SK-N-MC (cell line): ENCODE data around the gene INS.

Experiments
- DNase-seq: peaks from one replicate; pipeline ENCODE4 v3.0.0-alpha.2; 2011; ENCODE audit warnings: low read depth, low spot score
- H3K27ac ChIP-seq: fragments of 200-600 bp; sonication (generic); 2 replicates; pipeline ENCODE4 v1.5.1; 2016; ENCODE audit warnings: mixed run types
- H3K36me3 ChIP-seq: fragments of 200-600 bp; sonication (generic); 2 replicates; pipeline ENCODE4 v1.6.1; 2017; ENCODE audit warnings: antibody characterized with exemption, low read length, mixed read lengths; ENCODE audit not compliant: insufficient read depth
- H3K4me3 ChIP-seq: fragments of 200-600 bp; sonication (generic); 2 replicates; pipeline ENCODE4 v1.5.1; 2016
- H3K9ac ChIP-seq: fragments of 200-600 bp; sonication (generic); 2 replicates; pipeline ENCODE4 v1.8.0; 2017; ENCODE audit warnings: mixed run types, mixed read lengths; ENCODE audit not compliant: insufficient read length
- H3K9me3 ChIP-seq: fragments of 200-600 bp; sonication (generic); 2 replicates; pipeline ENCODE4 v1.6.1; 2017; ENCODE audit warnings: low read depth, mild to moderate bottlenecking, antibody characterized with exemption, low read length, moderate library complexity, mixed read lengths
- EZH2 ChIP-seq: fragments of 200-600 bp; sonication (generic); IDR thresholded peaks from one replicate; pipeline ENCODE4 v1.6.1; 2017; ENCODE audit warnings: antibody characterized with exemption
- FOXP2 ChIP-seq: optimal IDR thresholded peaks from 2 replicates; pipeline ENCODE3; 2011; ENCODE audit warnings: mild to moderate bottlenecking, moderate library complexity; ENCODE audit not compliant: insufficient read depth; ENCODE audit errors: extremely low read length, control extremely low read depth
- POLR2AphosphoS5 ChIP-seq: IDR thresholded peaks from 2 replicates; pipeline ENCODE4 v1.6.1; 2012; ENCODE audit warnings: mild to moderate bottlenecking, low read depth, low read length, borderline replicate concordance

INS gene

DNA sequence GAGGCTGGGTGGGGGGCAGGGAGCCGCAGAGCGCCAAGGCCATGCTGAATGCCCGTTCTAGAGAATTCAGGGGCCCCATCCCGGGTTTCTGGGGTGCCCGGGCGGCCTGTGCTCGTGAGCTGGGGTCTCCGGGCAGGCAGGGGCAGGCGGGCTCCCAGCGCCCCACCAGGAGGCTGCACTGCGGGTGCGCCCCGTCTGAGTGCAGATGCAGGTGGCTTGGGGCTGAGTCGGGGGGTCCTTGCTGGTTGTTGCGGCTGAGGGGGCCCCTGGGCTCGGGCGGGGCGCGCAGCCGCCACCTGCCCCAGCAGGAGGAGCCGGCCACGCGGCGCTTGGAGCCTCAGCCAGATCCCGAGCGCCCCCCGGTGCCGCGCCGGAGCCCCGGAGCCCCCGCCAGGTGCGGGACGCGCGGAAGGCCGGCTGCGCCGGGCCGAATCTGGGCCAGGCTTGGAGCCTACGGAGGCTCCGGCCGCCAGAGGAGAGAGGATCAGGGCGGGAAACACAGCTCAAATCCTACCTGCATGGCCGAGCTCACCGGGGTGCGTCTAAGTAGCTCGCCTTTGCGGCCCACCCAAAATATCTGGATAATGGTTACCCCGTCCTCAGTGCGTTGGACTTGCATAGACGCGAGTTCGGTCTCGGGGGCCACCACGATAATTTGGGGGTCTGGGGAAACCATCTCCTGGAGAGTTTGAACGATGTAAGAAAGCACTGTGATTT lies 21.2 kb downstream of the INS start:
- no peak overlapping the region for H3K4me3 ChIP-seq
- no peak for DNase-seq
- H3K9me3 ChIP-seq: no peaks in the 10 kb centered on the region
- TF ChIP-seq FOXP2 (no peak), EZH2 (peak; percentile 79), POLR2AphosphoS5 (no peak)
- no peak overlapping the region for H3K27ac ChIP-seq
- H3K36me3 ChIP-seq: no peaks in the 10 kb centered on the region
- H3K9ac ChIP-seq: no peak overlapping the region

DNA sequence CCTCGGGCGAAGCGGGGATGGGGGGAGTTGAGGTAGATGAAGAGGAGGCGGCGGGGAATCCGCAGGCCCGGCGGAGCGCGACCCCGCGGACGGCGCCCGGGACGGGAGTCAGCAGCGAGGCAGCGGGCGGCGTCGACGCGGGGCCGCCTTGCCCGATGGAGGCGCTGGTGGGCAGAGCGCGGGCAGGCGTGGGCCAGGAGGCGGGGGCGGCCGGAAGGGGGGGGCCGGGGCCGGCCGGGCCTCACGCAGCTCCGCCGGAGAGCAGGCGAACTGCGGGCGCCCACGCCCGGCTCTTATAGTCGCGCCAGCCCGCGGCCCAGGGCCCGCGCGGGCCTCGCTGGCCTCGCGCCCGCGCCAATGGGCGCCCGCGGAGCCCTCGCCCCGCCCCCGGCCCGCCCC lies 21.9 kb downstream of the INS start, which contains the start of gene IGF2:
Gene IGF2, minus strand, starts transcription at position 267 of the 399 bp plus-strand sequence. CDS start 3,866 bp downstream, outside the sequence.
- H3K9ac ChIP-seq: no peak within 1 kb of the TSS
- H3K4me3 ChIP-seq: no peak within 1 kb of the TSS

DNA sequence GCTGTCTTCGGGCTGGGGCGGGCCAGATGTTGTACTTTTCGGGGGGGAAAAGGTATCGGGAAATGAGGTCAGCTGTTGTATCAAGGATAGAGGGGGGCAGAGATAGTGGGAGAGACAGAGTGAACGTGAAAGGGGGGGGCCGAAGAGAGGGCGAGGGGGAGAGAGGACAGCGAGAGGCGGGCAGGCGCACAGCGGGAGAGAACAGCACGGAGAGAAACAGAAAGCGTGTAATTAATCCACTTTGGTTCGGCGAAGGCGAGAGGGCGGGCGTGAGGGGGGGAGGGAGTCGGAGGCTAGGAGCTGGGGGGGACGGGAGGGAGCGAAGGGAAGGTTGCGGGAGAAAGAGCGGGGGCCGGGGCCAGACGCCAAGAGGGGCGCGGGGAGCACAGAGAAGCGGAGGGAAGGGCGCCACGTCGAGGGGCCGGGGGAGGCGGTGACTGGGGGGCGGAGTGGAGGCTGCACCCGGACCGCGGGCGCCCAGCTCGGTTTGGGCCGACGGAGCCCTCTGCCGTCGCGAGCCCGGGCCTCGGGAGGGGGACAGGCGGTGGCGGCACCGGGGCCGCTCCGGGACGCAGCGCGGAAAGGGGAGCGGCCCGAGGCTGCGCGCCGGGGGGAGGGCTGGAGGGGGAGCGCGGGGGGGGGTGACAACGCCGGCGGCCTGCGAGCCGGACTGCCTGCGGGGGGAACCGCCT lies 22.4 kb downstream of the INS start:
- Histone ChIP-seq H3K9me3 (no peaks in the 10 kb centered on the region), H3K27ac (no peak overlapping the region), H3K9ac (no peak overlapping the region), H3K36me3 (no peaks in the 10 kb centered on the region), H3K4me3 (no peak overlapping the region)
- no peak for DNase-seq
- TF ChIP-seq POLR2AphosphoS5: no peak
- no peak for TF ChIP-seq FOXP2
- peak; percentile 78 for TF ChIP-seq EZH2

More for the DNA sequence above, 21.9 kb downstream of the INS start, which contains the start of gene IGF2:
- no peaks in the 10 kb centered on the region for H3K36me3 ChIP-seq
- H3K9me3 ChIP-seq: no peaks in the 10 kb centered on the region
- TF ChIP-seq FOXP2 (no peak), POLR2AphosphoS5 (no peak), EZH2 (no peak)
- DNase-seq: no peak
- H3K27ac ChIP-seq: no peak within 1 kb of the TSS

DNA sequence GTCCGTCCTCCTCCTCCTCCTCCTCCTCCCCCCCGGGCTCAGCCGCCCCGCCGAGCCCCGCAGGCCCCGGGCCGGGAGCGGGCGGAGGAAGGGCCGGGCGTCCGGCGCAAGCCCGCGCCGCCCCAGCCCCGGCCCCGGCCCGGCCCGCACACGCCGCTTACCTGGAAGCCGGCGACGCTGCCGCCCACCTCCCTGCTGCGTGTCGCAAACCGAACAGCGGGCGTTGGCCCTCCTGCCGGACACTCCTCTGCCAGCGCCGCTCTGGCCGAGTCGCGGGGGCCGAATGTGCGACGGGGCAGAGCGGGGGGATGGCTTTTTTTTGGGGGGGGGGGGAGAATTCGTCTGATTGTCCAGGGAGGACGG lies 23.0 kb downstream of the INS start:
- H3K36me3 ChIP-seq: no peaks in the 10 kb centered on the region
- H3K9me3 ChIP-seq: no peaks in the 10 kb centered on the region
- H3K27ac ChIP-seq: no peak overlapping the region
- H3K4me3 ChIP-seq: no peak overlapping the region
- no peak overlapping the region for H3K9ac ChIP-seq
- DNase-seq: no peak
- no peak for TF ChIP-seq EZH2
- no peak for TF ChIP-seq POLR2AphosphoS5

DNA sequence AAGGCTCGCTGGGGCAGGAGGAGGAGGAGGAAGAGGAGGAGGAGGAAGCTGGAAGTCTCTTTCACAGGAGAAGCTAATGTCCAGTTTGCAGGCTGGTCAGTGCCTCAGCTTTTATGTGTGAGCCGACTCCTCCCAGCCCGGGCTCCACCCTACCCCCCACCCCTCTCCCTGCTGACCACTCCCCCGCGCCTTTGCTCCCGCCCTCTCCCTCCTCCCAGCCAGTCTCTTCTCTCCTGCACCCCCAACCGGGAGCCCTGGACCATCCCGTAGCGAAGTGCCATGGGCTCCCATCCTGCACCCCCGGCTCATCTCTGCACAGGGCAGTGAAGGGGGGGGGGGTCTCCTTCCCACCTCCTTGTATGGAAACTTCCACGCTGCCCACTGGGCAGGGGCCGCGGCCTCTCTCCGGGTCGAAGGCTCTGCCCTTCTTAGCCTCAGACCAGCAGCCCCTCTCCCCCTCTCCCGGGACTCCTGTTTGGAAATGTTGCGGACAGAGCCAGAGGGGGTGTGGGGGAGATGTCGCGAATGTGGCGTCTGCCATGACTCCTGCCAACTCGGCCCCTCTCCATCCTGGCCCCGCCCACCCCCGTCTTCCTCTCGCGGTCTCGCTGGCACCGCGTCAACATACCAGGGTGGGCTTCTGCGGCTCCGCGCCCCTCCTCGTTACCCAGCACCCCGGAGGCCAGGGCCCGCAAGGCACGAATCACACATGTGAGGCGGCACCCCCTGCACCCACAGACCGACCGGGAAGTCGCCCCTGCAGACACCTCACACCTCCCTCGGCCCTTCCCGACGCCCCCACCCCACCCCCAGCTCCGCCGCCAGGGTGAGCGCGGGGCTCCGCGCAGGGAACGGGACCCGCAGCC lies 23.6 kb downstream of the INS start:
- H3K36me3 ChIP-seq: no peaks in the 10 kb centered on the region
- H3K9me3 ChIP-seq: no peaks in the 10 kb centered on the region
- H3K9ac ChIP-seq: no peak overlapping the region
- no peak overlapping the region for H3K4me3 ChIP-seq
- TF ChIP-seq FOXP2: no peak
- no peak for TF ChIP-seq POLR2AphosphoS5
- no peak for TF ChIP-seq EZH2
- H3K27ac ChIP-seq: no peak overlapping the region
- no peak for DNase-seq

DNA sequence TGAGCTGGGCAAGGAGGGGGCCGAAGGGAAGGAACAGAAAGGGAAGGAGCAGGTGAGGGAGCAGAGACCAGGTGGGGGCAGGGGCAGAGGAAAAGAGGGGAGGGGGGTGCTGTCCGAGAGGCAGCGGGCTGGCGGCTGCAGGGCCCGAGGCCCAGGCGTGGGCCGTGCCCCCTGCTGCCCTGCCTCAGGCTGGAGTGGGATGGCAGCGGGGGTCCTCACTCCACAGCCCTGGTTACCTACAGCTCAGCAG lies 24.1 kb downstream of the INS start:
- Histone ChIP-seq H3K4me3 (no peak overlapping the region), H3K9ac (no peak overlapping the region), H3K36me3 (no peaks in the 10 kb centered on the region), H3K27ac (no peak overlapping the region), H3K9me3 (no peaks in the 10 kb centered on the region)
- no peak for TF ChIP-seq EZH2
- no peak for TF ChIP-seq FOXP2
- TF ChIP-seq POLR2AphosphoS5: no peak
- no peak for DNase-seq

DNA sequence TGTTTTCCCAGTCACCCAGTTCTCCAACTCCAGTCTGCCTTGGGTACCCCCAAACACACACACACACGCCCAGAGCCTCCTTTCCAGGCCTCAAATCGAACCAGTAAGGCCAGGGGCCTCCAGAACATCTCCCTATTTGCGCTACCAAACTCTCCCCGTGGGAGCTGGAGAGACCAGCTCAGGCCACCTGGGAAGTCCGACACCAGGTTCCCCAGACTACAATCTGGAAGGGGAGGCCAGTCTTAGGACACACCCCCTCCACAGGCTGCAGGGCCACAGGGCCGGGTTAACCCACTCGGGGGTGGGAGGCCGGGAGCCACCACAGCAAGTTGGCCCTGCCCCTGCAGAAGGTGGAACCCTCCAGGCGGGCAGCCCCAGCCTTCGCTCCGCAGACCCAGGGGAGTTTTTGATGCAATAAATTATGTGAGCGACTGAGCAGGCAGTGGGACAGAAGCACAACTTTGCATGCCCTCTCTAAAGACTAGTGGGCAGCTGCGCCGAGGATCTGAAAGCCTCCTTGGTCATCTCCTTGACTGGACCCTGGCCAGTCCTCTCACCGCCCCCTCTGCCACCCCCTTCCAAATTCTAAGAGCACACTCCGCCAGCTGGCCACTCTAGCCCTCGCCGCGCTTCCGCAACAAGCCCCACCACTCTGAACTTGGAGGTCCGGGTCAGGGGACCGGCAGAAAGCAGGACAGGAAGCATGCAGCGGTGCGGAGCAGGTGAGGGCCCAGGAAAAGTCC lies 24.6 kb downstream of the INS start:
- no peak for DNase-seq
- no peak overlapping the region for H3K27ac ChIP-seq
- no peaks in the 10 kb centered on the region for H3K9me3 ChIP-seq
- H3K9ac ChIP-seq: no peak overlapping the region
- H3K4me3 ChIP-seq: no peak overlapping the region
- H3K36me3 ChIP-seq: no peaks in the 10 kb centered on the region
- TF ChIP-seq POLR2AphosphoS5 (no peak), FOXP2 (no peak), EZH2 (no peak)
